Fibroblast of mammary gland (primary cell): ENCODE measurements around the gene GUCY1A2.

Experiments
- DNase-seq: peaks from one replicate; pipeline ENCODE4 v3.0.0-alpha.2; 2010; ENCODE audit warnings: low read depth
- H3K4me3 ChIP-seq: 2 replicates; pipeline ENCODE4 v1.5.1; 2011; ENCODE audit warnings: low read depth, mild to moderate bottlenecking, low read length, moderate library complexity; ENCODE audit not compliant: control insufficient read depth
- CTCF ChIP-seq: conservative IDR thresholded peaks from 2 replicates; pipeline ENCODE4 v1.5.1; 2011; ENCODE audit warnings: low read depth, low read length, inconsistent platforms; ENCODE audit not compliant: control insufficient read depth, insufficient read depth

Gene GUCY1A2

GRCh38 chr11:107042748-107043147, 24.5 kb upstream of the GUCY1A2 start:
- TF ChIP-seq CTCF = no peak
- H3K4me3 ChIP-seq = no peak overlapping the region
- DNase-seq = no peak

- no peak overlapping the region for H3K4me3 ChIP-seq
- TF ChIP-seq CTCF = no peak
- DNase-seq = peak; percentile 91
Observed at GRCh38 chr11:107041088-107041444, 22.8 kb upstream of the GUCY1A2 start.

GRCh38 chr11:107040433-107041087, 22.3 kb upstream of the GUCY1A2 start:
- no peak overlapping the region for H3K4me3 ChIP-seq
- DNase-seq = no peak
- no peak for TF ChIP-seq CTCF

GRCh38 chr11:107025673-107026072, 7.4 kb upstream of the GUCY1A2 start:
- DNase-seq = no peak
- no peak overlapping the region for H3K4me3 ChIP-seq
- no peak for TF ChIP-seq CTCF

GRCh38 chr11:107020594-107020993, 2.3 kb upstream of the GUCY1A2 start:
- no peak for TF ChIP-seq CTCF
- DNase-seq = no peak
- no peak overlapping the region for H3K4me3 ChIP-seq

- peak; percentile 67 for DNase-seq
- no peak for TF ChIP-seq CTCF
- H3K4me3 ChIP-seq = peak overlapping the region; percentile 30
Observed at GRCh38 chr11:107018902-107019493, 722 bp upstream of the GUCY1A2 start.
